Endothelial cell of umbilical vein (primary cell): Measurements from ENCODE around the gene GPALPP1. TPM values are rescaled to one million over a fixed set of nuclear protein-coding genes. Genes with fewer than 3 reads are reported as not detected.

Experiments used
- BruUV-seq: library from RNA; stranded (reverse); fragments of 400-500 nt; replicated peaks from 2 replicates; lab custom pipeline; 2021; lab: Mats Ljungman, UMichigan
- CTCF ChIA-PET: fragments of 300-600, 350-600 bp; sonication (Branson Sonifier 250); formaldehyde crosslinking; loops from one replicate; lab custom pipeline; 2021; ENCODE audit warnings: antibody characterized with exemption, inconsistent platforms; lab: Charles Lee
- POLR2A ChIA-PET: fragments of 300-600, 350-600 bp; sonication (Branson Sonifier 250); formaldehyde crosslinking; loops from one replicate; lab custom pipeline; 2021; ENCODE audit warnings: antibody characterized with exemption, inconsistent platforms; lab: Charles Lee
- DNase-seq: peaks from one replicate; pipeline ENCODE4 v3.0.0-alpha.2; 2011; ENCODE audit warnings: low read depth, low spot score
- FAIRE-seq: peaks from 2 replicates; lab custom pipeline; 2011; peaks lifted over from hg19 to GRCh38; lab: Jason Lieb, UNC
- H2AFZ ChIP-seq: 2 replicates; pipeline ENCODE4 v1.6.0; 2012; ENCODE audit warnings: low read depth, low read length, control low read depth, inconsistent platforms
- H3K27ac ChIP-seq: 2 replicates; pipeline ENCODE4 v1.5.1; 2011; ENCODE audit warnings: low read depth, mild to moderate bottlenecking, control low read depth, low read length, moderate library complexity; ENCODE audit not compliant: insufficient read depth
- H3K27me3 ChIP-seq, 2 experiments: 2 replicates each; pipeline versions ENCODE4 v1.6.0 to v1.6.1; 2011; ENCODE audit warnings: low read length in 2 of 2, mixed read lengths in 1 of 2; ENCODE audit not compliant: control insufficient read depth in 2 of 2, insufficient read depth in 2 of 2
- H3K36me3 ChIP-seq, 2 experiments: 2 replicates in 1 of 2; 3 replicates in 1 of 2; pipeline ENCODE4 v1.5.1; 2011; ENCODE audit warnings: low read length in 2 of 2, mild to moderate bottlenecking in 1 of 2, moderate library complexity in 1 of 2; ENCODE audit not compliant: control insufficient read depth in 2 of 2, insufficient read depth in 2 of 2; ENCODE audit errors: extremely low read depth in 1 of 2
- H3K4me1 ChIP-seq: 3 replicates; pipeline ENCODE4 v1.5.1; 2011; ENCODE audit warnings: mild to moderate bottlenecking, low read length; ENCODE audit not compliant: control insufficient read depth, insufficient read depth; ENCODE audit errors: extremely low read depth
- H3K4me2 ChIP-seq: 2 replicates; pipeline ENCODE4 v1.6.1; 2011; ENCODE audit warnings: low read length, control low read depth, mixed read lengths; ENCODE audit not compliant: insufficient read depth
- H3K4me3 ChIP-seq, 3 experiments: fragments of 200-600 bp in 1 of 3; sonication (generic), shearing (Covaris generic) in 1 of 3; replicated peaks in 1 of 3; 2 replicates each; pipeline ENCODE4 v1.5.1; 2011 to 2016; ENCODE audit warnings: control low read depth in 3 of 3, low read length in 3 of 3, mild to moderate bottlenecking in 2 of 3, inconsistent platforms in 1 of 3, low read depth in 1 of 3, moderate library complexity in 1 of 3; ENCODE audit not compliant: insufficient read depth in 1 of 3
- H3K79me2 ChIP-seq: 2 replicates; pipeline ENCODE4 v1.6.0; 2012; ENCODE audit warnings: low read length, inconsistent platforms; ENCODE audit not compliant: control insufficient read depth, insufficient read depth
- H3K9ac ChIP-seq: replicated peaks from 2 replicates; pipeline ENCODE3; 2011; ENCODE audit warnings: low read length, control low read depth; ENCODE audit not compliant: insufficient read depth; ENCODE audit errors: extremely low read depth
- H3K9me1 ChIP-seq: replicated peaks from 3 replicates; pipeline ENCODE4 v1.6.0; 2011; ENCODE audit warnings: mild to moderate bottlenecking, low read length; ENCODE audit not compliant: control insufficient read depth, insufficient read depth; ENCODE audit errors: extremely low read depth
- H3K9me3 ChIP-seq: replicated peaks from 2 replicates; pipeline ENCODE4 v1.5.1; 2012; ENCODE audit warnings: low read length, inconsistent platforms; ENCODE audit not compliant: control insufficient read depth, insufficient read depth
- H4K20me1 ChIP-seq: replicated peaks from 2 replicates; pipeline ENCODE3; 2011; ENCODE audit warnings: mild to moderate bottlenecking, low read length; ENCODE audit not compliant: control insufficient read depth, insufficient read depth; ENCODE audit errors: extremely low read depth
- EZH2 ChIP-seq: IDR thresholded peaks from 2 replicates; pipeline ENCODE4 v1.6.1; 2012; ENCODE audit warnings: borderline replicate concordance, low read depth, mild to moderate bottlenecking, moderate library complexity, low read length, inconsistent platforms; ENCODE audit not compliant: severe bottlenecking
- FOS ChIP-seq: IDR thresholded peaks from 2 replicates; pipeline ENCODE4 v1.6.1; 2011; ENCODE audit warnings: mild to moderate bottlenecking, low read length, moderate library complexity, borderline replicate concordance; ENCODE audit not compliant: insufficient read depth
- GATA2 ChIP-seq: IDR thresholded peaks from 2 replicates; pipeline ENCODE4 v1.7.0; 2011; ENCODE audit warnings: low read depth, mild to moderate bottlenecking, moderate library complexity, mixed read lengths, low read length; ENCODE audit not compliant: insufficient read length, insufficient read depth
- JUN ChIP-seq: IDR thresholded peaks from 2 replicates; pipeline ENCODE4 v1.6.1; 2011; ENCODE audit warnings: borderline replicate concordance, low read depth; ENCODE audit not compliant: insufficient read length, insufficient read depth
- MAX ChIP-seq: IDR thresholded peaks from 2 replicates; pipeline ENCODE4 v1.6.1; 2011; ENCODE audit not compliant: insufficient read depth, insufficient read length
- MYC ChIP-seq: IDR thresholded peaks from one replicate; pipeline ENCODE4 v1.6.1; 2011; ENCODE audit warnings: mild to moderate bottlenecking, low read depth, low read length
- POLR2A ChIP-seq: IDR thresholded peaks from 2 replicates; pipeline ENCODE4 v1.6.1; 2012; ENCODE audit warnings: low read depth, mild to moderate bottlenecking, control low read depth, low read length
- POLR2AphosphoS5 ChIP-seq: IDR thresholded peaks from 2 replicates; pipeline ENCODE4 v1.6.1; 2012; ENCODE audit warnings: low read depth, mild to moderate bottlenecking, control low read depth, low read length, moderate library complexity; ENCODE audit not compliant: insufficient read depth
- dilution Hi-C: fragments of 300-500 bp; cut with MboI; formaldehyde crosslinking; loops from one replicate; pipeline ENCODE4 v1.15.0; 2019; ENCODE audit warnings: low sequenced_read_pairs; ENCODE audit not compliant: extremely low pct_ligation_motif_present
- intact Hi-C: fragments of 100-400 bp; cut with micrococcal nuclease; formaldehyde crosslinking; loops from one replicate; pipeline ENCODE4 v1.10.0; 2022
- polyA plus RNA-seq, 4 experiments: library from polyadenylated mRNA; depleted of rRNA in 3 of 4; stranded (reverse) in 3 of 4; unstranded in 1 of 4; fragments of >200 nt; gene quantifications; 2 replicates each; pipeline versions ENCODE4 v1.2.1 to v1.2.3, GENCODE V29; 2011 to 2012; ENCODE audit warnings: missing spikeins in 1 of 4
- total RNA-seq: library from RNA; stranded (reverse); gene quantifications from 2 replicates; pipeline ENCODE4 v1.2.3, GENCODE V29; 2021
- TF ChIP-seq, protein P1 (sequence below), 2 donors: IDR thresholded peaks; 1 replicate in 1 of 2; 2 replicates in 1 of 2; pipeline ENCODE4 v1.5.1; 2011; ENCODE audit warnings: low read length in 2 of 2, mild to moderate bottlenecking in 2 of 2, moderate library complexity in 2 of 2, control low read depth in 1 of 2, inconsistent platforms in 1 of 2, low read depth in 1 of 2; ENCODE audit not compliant: insufficient read depth in 1 of 2; ENCODE audit errors: extremely low read depth in 1 of 2

Gene GPALPP1
- total and polyA plus RNA-seq, 2 donors (not counting 3 experiments of a cell fraction or from before 2014, with no cell fraction given) = 8.5 to 28.2 TPM

DNA sequence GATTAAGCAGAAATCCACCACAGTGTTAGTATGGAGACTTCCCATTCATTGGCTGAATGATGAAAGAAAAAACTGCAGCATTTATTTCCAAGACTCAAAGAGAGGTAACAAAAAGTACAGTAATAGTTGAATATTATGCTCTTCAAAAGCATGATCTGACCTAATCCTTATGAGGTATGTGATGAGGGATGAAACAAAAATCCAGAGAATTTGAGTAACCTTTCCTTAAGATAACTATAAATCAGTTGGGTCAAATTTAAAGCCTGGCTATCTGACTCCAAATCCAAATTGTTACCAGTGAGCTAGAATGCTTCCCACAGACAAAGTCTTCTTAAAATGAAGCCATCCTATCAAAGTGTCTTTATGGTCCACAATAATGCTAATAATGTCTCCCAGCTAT is 38.2 kb upstream of the GPALPP1 start:
- H3K9me3 ChIP-seq = no peaks in the 10 kb centered on the region
- DNase-seq (no peak), FAIRE-seq (no peak)
- no peak overlapping the region for H2AFZ ChIP-seq
- no peaks in the 10 kb centered on the region for H3K9me1 ChIP-seq
- intact Hi-C loops (no loop called here), dilution Hi-C loops (no loop called here)
- POLR2A ChIA-PET = no interaction called here
- no TSS peak for BruUV-seq
- H4K20me1 ChIP-seq = no peaks in the 10 kb centered on the region
- TF ChIP-seq JUN (no peak), MAX (no peak), FOS (no peak)
- no peak overlapping the region for H3K9ac ChIP-seq
- CTCF ChIA-PET = interaction anchor here (1.1 to 2.0 kb wide), 3 partner anchors 9 to 1046 kb away, joined by 3 to 6 read pairs (median 3); no protein-coding TSS in a partner anchor
- no peaks in the 10 kb centered on the region for H3K79me2 ChIP-seq
- H3K4me1 ChIP-seq = no peaks in the 10 kb centered on the region
- H3K4me2 ChIP-seq = peak overlapping the region; percentile 4
- no peaks in the 10 kb centered on the region for H3K27me3 ChIP-seq
- no peak overlapping the region for H3K27ac ChIP-seq
- no peak overlapping the region for H3K4me3 ChIP-seq
- H3K36me3 ChIP-seq = no peaks in the 10 kb centered on the region

- Histone ChIP-seq H4K20me1 (no peaks in the 10 kb centered on the region), H3K4me3 (no peak overlapping the region), H3K9me1 (no peaks in the 10 kb centered on the region), H2AFZ (no peak overlapping the region), H3K27me3 (no peaks in the 10 kb centered on the region), H3K36me3 (no peaks in the 10 kb centered on the region), H3K9ac (no peak overlapping the region), H3K79me2 (no peaks in the 10 kb centered on the region), H3K27ac (no peak overlapping the region), H3K4me2 (no peak overlapping the region), H3K4me1 (no peaks in the 10 kb centered on the region), H3K9me3 (no peaks in the 10 kb centered on the region)
- no TSS peak for BruUV-seq
- CTCF ChIA-PET = interaction anchor here (0.8 to 1.0 kb wide), 2 partner anchors 8 to 21 kb away, joined by 3 read pairs; no protein-coding TSS in a partner anchor
- TF ChIP-seq MAX (no peak), GATA2 (no peak), MYC (no peak), POLR2AphosphoS5 (no peak), FOS (no peak), POLR2A (no peak), EZH2 (no peak), JUN (no peak)
- TF ChIP-seq, protein P1, sequence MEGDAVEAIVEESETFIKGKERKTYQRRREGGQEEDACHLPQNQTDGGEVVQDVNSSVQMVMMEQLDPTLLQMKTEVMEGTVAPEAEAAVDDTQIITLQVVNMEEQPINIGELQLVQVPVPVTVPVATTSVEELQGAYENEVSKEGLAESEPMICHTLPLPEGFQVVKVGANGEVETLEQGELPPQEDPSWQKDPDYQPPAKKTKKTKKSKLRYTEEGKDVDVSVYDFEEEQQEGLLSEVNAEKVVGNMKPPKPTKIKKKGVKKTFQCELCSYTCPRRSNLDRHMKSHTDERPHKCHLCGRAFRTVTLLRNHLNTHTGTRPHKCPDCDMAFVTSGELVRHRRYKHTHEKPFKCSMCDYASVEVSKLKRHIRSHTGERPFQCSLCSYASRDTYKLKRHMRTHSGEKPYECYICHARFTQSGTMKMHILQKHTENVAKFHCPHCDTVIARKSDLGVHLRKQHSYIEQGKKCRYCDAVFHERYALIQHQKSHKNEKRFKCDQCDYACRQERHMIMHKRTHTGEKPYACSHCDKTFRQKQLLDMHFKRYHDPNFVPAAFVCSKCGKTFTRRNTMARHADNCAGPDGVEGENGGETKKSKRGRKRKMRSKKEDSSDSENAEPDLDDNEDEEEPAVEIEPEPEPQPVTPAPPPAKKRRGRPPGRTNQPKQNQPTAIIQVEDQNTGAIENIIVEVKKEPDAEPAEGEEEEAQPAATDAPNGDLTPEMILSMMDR (IDR thresholded peaks at IDR 0.05; ENCODE audit: extremely low read depth in 1 of 2, insufficient read depth in 1 of 2, low read depth in 1 of 2, low read length in 2 of 2) = no peak
- dilution Hi-C loops = no loop called here
- DNase-seq (no peak), FAIRE-seq (no peak)
- POLR2A ChIA-PET = no interaction called here
- intact Hi-C loops = no loop called here
Measured at GRCh38 chr13:44952671-44953070, 36.7 kb upstream of the GPALPP1 start.
